ENCODE results near the gene FIP1L1.

Gene FIP1L1

GRCh38 chr4:53484911-53485657 is 107.6 kb downstream of the FIP1L1 start:
- in situ Hi-C loops (cut with MboI; ENCODE audit: low sequenced_read_pairs): loop anchor here (25.0 kb wide), 1 partner anchor 752 kb away; the partner anchor contains the start of gene PDGFRA
- Histone ChIP-seq H3K4me3 (no peak overlapping the region), H3K27me3 (ENCODE audit: low read depth) (0 out of 2 replicates have a peak, but pooled peaks cover 2% of the 10 kb centered on the region), H3K4me1 (no peaks in the 10 kb centered on the region), H3K9me3 (no peaks in the 10 kb centered on the region), H3K36me3 (replicated peaks) (no peaks in the 10 kb centered on the region)
- no peak for DNase-seq (ENCODE audit: low spot score in 2 of 2)

DNA sequence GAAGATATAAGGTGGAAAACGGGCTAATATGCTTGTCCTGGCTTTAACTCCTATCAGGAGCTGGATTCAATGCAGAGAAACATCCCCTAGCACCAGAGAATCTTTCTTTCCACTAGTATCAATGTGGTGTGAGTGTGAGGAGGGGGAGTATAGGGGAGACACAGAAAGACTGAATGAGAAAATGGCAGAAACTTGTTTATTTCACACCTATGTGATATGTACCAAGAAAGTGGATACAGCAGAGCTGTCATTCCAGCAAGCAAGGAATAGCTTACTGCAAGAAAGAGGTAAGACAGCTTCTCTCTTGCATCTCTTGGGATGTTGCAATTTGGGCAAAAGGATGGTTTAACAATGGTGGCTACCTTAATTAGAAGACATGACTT is 108.2 kb downstream of the FIP1L1 start:
- H3K4me3 ChIP-seq: no peak overlapping the region
- H3K36me3 ChIP-seq (replicated peaks): no peaks in the 10 kb centered on the region
- in situ Hi-C loops (cut with MboI; ENCODE audit: low sequenced_read_pairs): loop anchor here (25.0 kb wide), 1 partner anchor 752 kb away; the partner anchor contains the start of gene PDGFRA
- DNase-seq (ENCODE audit: low spot score in 2 of 2): no peak
- no peaks in the 10 kb centered on the region for H3K9me3 ChIP-seq
- H3K27me3 ChIP-seq (ENCODE audit: low read depth): 0 out of 2 replicates have a peak, but pooled peaks cover 2% of the 10 kb centered on the region
- H3K4me1 ChIP-seq: no peaks in the 10 kb centered on the region; the same call in 1 of the 2 replicates

GRCh38 chr4:53487766-53488165 is 110.3 kb downstream of the FIP1L1 start:
- Histone ChIP-seq H3K27me3 (ENCODE audit: low read depth) (0 out of 2 replicates have a peak, but pooled peaks cover 2% of the 10 kb centered on the region), H3K9me3 (no peaks in the 10 kb centered on the region), H3K4me1 (no peaks in the 10 kb centered on the region; the same call in 1 of the 2 replicates), H3K36me3 (replicated peaks) (no peaks in the 10 kb centered on the region), H3K4me3 (no peak overlapping the region)
- in situ Hi-C loops (cut with MboI; ENCODE audit: low sequenced_read_pairs): loop anchor here (25.0 kb wide), 1 partner anchor 750 kb away; the partner anchor contains the start of gene PDGFRA
- no peak for DNase-seq (ENCODE audit: low spot score in 2 of 2)

GRCh38 chr4:53489279-53489889 is 111.9 kb downstream of the FIP1L1 start:
- H3K9me3 ChIP-seq: no peaks in the 10 kb centered on the region
- in situ Hi-C loops (cut with MboI; ENCODE audit: low sequenced_read_pairs): loop anchor here (25.0 kb wide), 1 partner anchor 748 kb away; the partner anchor contains the start of gene PDGFRA
- no peaks in the 10 kb centered on the region; the same call in 1 of the 2 replicates for H3K4me1 ChIP-seq
- no peak for DNase-seq (ENCODE audit: low spot score in 2 of 2)
- H3K4me3 ChIP-seq: no peak overlapping the region
- H3K27me3 ChIP-seq (ENCODE audit: low read depth): 0 out of 2 replicates have a peak, but pooled peaks cover 2% of the 10 kb centered on the region
- no peaks in the 10 kb centered on the region for H3K36me3 ChIP-seq (replicated peaks)

GRCh38 chr4:53490161-53490956 is 112.9 kb downstream of the FIP1L1 start:
- in situ Hi-C loops (cut with MboI; ENCODE audit: low sequenced_read_pairs): loop anchor here (25.0 kb wide), 1 partner anchor 747 kb away; the partner anchor contains the start of gene PDGFRA
- Histone ChIP-seq H3K4me3 (no peak overlapping the region), H3K27me3 (ENCODE audit: low read depth) (0 out of 2 replicates have a peak, but pooled peaks cover 2% of the 10 kb centered on the region), H3K9me3 (no peaks in the 10 kb centered on the region), H3K4me1 (no peaks in the 10 kb centered on the region; the same call in 1 of the 2 replicates), H3K36me3 (replicated peaks) (no peaks in the 10 kb centered on the region)
- DNase-seq (ENCODE audit: low spot score in 2 of 2): no peak

- peak; percentile 39 to 49 for DNase-seq (ENCODE audit: low spot score in 2 of 2)
- in situ Hi-C loops (cut with MboI; ENCODE audit: low sequenced_read_pairs): loop anchor here (25.0 kb wide), 1 partner anchor 746 kb away; the partner anchor contains the start of gene PDGFRA
- no peaks in the 10 kb centered on the region; the same call in 1 of the 2 replicates for H3K4me1 ChIP-seq
- H3K36me3 ChIP-seq (replicated peaks): no peaks in the 10 kb centered on the region
- no peaks in the 10 kb centered on the region for H3K9me3 ChIP-seq
- 0 out of 2 replicates have a peak, but pooled peaks cover 2% of the 10 kb centered on the region for H3K27me3 ChIP-seq (ENCODE audit: low read depth)
- no peak overlapping the region for H3K4me3 ChIP-seq
Measured at GRCh38 chr4:53490965-53491622, 113.7 kb downstream of the FIP1L1 start.

DNA sequence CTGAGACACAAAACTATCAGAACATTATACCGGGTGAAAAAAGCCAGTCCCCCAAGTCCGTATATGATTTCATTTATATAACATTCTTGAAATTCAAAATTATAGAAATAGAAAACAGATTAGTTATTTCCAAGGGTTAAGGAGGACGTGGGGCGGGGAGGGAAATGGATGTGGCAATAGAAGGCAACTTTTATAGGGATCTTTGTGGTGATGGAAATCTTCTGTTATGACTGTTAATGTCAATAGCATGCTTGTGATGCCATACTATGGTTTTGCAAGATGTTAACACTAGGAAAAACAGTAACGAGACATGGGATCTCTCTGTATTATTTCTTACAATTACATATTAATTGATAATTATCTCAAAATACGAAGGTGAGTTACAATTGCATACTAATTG is 117.4 kb downstream of the FIP1L1 start:
- H3K27me3 ChIP-seq (ENCODE audit: low read depth): no peaks in the 10 kb centered on the region
- H3K36me3 ChIP-seq (replicated peaks): no peaks in the 10 kb centered on the region
- DNase-seq (ENCODE audit: low spot score in 2 of 2): no peak
- no peaks in the 10 kb centered on the region for H3K9me3 ChIP-seq
- in situ Hi-C loops (cut with MboI; ENCODE audit: low sequenced_read_pairs): loop anchor here (25.0 kb wide), 1 partner anchor 742 kb away; the partner anchor contains the start of gene PDGFRA
- peaks cover 10% of the 10 kb centered on the region for H3K4me1 ChIP-seq
- no peak overlapping the region for H3K4me3 ChIP-seq

DNA sequence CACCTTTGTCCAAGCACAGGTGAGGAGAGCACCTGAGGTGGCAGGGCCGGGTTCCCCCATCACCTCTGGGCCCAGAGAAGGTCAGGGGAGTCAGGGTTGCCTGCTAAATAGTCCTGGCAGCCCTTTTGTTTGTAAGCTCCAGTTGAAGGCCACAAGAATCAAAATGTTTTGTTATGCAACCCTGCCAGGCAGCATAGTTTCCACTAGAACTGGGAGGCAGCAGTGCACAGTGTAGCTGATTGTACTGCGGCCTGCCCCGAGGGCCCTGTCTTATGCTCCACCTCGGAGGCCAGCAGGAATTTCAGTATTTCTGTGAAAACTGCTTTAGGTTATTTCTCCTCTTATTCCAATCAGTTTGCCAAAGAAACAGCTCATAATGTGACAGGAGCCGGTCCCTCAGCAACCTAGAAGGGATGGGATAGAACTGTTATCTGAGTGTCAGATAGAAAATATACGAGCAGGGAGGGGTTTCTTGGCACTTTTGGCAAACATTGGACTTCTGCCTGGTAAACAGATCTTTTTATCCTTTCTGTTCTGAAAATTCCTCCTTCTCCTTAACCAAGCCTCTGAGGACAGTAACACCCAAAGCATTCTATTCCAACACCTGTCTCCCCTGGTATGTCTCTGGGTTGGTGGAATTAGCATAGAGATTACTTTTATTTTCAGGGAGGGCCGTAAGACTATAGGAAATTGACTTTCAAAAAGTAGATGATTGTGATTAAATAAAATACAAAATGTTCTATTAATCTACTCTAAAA is 120.2 kb downstream of the FIP1L1 start:
- H3K4me1 ChIP-seq: peaks cover 10% of the 10 kb centered on the region
- no peaks in the 10 kb centered on the region for H3K27me3 ChIP-seq (ENCODE audit: low read depth)
- in situ Hi-C loops (cut with MboI; ENCODE audit: low sequenced_read_pairs): loop anchor here (25.0 kb wide), 1 partner anchor 740 kb away; the partner anchor contains the start of gene PDGFRA
- no peak overlapping the region for H3K4me3 ChIP-seq
- peak; percentile 77 to 79 for DNase-seq (ENCODE audit: low spot score in 2 of 2)
- no peaks in the 10 kb centered on the region for H3K9me3 ChIP-seq
- no peaks in the 10 kb centered on the region for H3K36me3 ChIP-seq (replicated peaks)

DNA sequence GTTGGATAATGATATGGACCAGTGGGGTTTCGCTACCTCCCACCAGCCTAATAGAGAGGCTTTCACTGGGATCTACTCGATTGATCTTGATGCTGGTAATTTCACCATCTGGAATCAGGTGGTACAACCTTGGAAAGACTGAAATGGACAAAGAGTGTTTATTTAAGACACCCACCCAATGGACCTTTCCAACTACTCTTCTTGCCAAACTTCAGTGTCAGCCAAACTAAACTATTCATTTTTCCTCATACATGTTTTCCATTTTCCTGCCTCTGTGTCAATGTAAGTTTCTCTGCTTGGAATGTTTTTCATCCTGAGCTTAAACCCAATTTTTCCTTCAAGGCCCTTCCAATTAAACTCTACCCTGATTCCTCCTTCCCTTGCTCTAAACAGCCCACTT is 121.3 kb downstream of the FIP1L1 start:
- Histone ChIP-seq H3K4me1 (peaks cover 10% of the 10 kb centered on the region), H3K27me3 (ENCODE audit: low read depth) (no peaks in the 10 kb centered on the region), H3K4me3 (no peak overlapping the region), H3K36me3 (replicated peaks) (no peaks in the 10 kb centered on the region), H3K9me3 (no peaks in the 10 kb centered on the region)
- DNase-seq (ENCODE audit: low spot score in 2 of 2): no peak
- in situ Hi-C loops (cut with MboI; ENCODE audit: low sequenced_read_pairs): loop anchor here (25.0 kb wide), 1 partner anchor 739 kb away; the partner anchor contains the start of gene PDGFRA

DNA sequence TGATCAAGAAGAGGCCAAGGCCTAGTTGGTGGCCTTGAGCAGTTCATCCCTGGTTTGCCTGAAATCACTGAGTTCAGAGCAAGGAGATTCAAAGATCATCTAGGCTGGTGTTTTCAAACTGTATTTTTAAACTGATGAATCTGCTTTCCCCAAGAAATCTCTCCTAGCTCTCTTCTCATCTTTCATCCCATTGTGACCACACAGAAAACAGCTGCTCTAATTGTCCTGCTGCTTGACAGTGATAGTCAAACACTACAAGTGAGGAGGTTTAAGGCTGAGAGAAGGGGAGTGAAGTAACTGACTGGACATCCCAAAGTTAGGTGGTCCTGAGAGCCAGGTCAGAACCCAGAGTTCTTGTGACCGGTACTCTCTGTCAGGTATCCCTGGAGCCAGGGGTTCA is 122.3 kb downstream of the FIP1L1 start:
- in situ Hi-C loops (cut with MboI; ENCODE audit: low sequenced_read_pairs): loop anchor here (25.0 kb wide), 1 partner anchor 738 kb away; the partner anchor contains the start of gene PDGFRA
- H3K27me3 ChIP-seq (ENCODE audit: low read depth): no peaks in the 10 kb centered on the region
- H3K36me3 ChIP-seq (replicated peaks): no peaks in the 10 kb centered on the region
- no peak overlapping the region for H3K4me3 ChIP-seq
- DNase-seq (ENCODE audit: low spot score in 2 of 2): no peak
- peaks cover 10% of the 10 kb centered on the region for H3K4me1 ChIP-seq
- H3K9me3 ChIP-seq: no peaks in the 10 kb centered on the region

- peaks cover 10% of the 10 kb centered on the region for H3K4me1 ChIP-seq
- H3K9me3 ChIP-seq: no peaks in the 10 kb centered on the region
- H3K36me3 ChIP-seq (replicated peaks): no peaks in the 10 kb centered on the region
- no peaks in the 10 kb centered on the region for H3K27me3 ChIP-seq (ENCODE audit: low read depth)
- in situ Hi-C loops (cut with MboI; ENCODE audit: low sequenced_read_pairs): no loop called here
- no peak overlapping the region for H3K4me3 ChIP-seq
- DNase-seq (ENCODE audit: low spot score in 2 of 2): no peak
Measured at GRCh38 chr4:53500546-53500945, 123.1 kb downstream of the FIP1L1 start.

GRCh38 chr4:53501561-53501960 is 124.1 kb downstream of the FIP1L1 start:
- in situ Hi-C loops (cut with MboI; ENCODE audit: low sequenced_read_pairs): no loop called here
- Histone ChIP-seq H3K4me1 (peaks cover 10% of the 10 kb centered on the region), H3K9me3 (no peaks in the 10 kb centered on the region), H3K27me3 (ENCODE audit: low read depth) (no peaks in the 10 kb centered on the region), H3K36me3 (replicated peaks) (no peaks in the 10 kb centered on the region), H3K4me3 (no peak overlapping the region)
- DNase-seq (ENCODE audit: low spot score in 2 of 2): no peak
